Thymus (tissue), 14 donors: ENCODE results near the gene TSPAN8. TPM values are rescaled to one million over a fixed set of nuclear protein-coding genes. Genes with fewer than 3 reads are reported as not detected.

Experiments used
- DNase-seq, 9 donors: peaks; one replicate each; pipeline ENCODE4 v3.0.0-alpha.2; 2013; ENCODE audit warnings: low spot score in 9 of 9, low read depth in 6 of 9, missing footprints in 1 of 9
- H3K27ac ChIP-seq, 2 donors: one replicate each; pipeline ENCODE4 v1.5.1; 2013; ENCODE audit warnings: control low read depth in 1 of 2, low read depth in 1 of 2, low read length in 1 of 2, mild to moderate bottlenecking in 1 of 2, moderate library complexity in 1 of 2
- H3K27me3 ChIP-seq, 2 donors: one replicate each; pipeline ENCODE4 v1.5.1; 2013; ENCODE audit warnings: low read length in 1 of 2; ENCODE audit not compliant: control insufficient read depth in 2 of 2, insufficient read depth in 1 of 2
- H3K36me3 ChIP-seq, 2 donors: one replicate each; pipeline ENCODE4 v1.5.1; 2013; ENCODE audit warnings: low read length in 1 of 2, mild to moderate bottlenecking in 1 of 2, moderate library complexity in 1 of 2; ENCODE audit not compliant: control insufficient read depth in 2 of 2, insufficient read depth in 2 of 2
- H3K4me1 ChIP-seq, 2 donors: one replicate each; pipeline ENCODE4 v1.5.1; 2013; ENCODE audit warnings: low read length in 2 of 2; ENCODE audit not compliant: control insufficient read depth in 2 of 2, insufficient read depth in 2 of 2
- H3K4me3 ChIP-seq, 2 donors: one replicate each; pipeline ENCODE4 v1.5.1; 2013; ENCODE audit warnings: low read length in 2 of 2, control low read depth in 1 of 2, mild to moderate bottlenecking in 1 of 2
- H3K9me3 ChIP-seq, 2 donors: one replicate each; pipeline ENCODE4 v1.5.1; 2013; ENCODE audit warnings: low read length in 1 of 2, mild to moderate bottlenecking in 1 of 2; ENCODE audit not compliant: control insufficient read depth in 2 of 2, insufficient read depth in 1 of 2
- WGBS: extraction: QIAGEN DNeasy Blood & Tissue Kit; methylation state at CpG from one replicate; pipeline ENCODE4 v1.1.7; 2013; 5-methylcytosine and 5-hydroxymethylcytosine counted together
- long read RNA-seq, 10 donors: transcript quantifications; one replicate each; lab custom pipeline, GENCODE V29; 2026
- polyA plus RNA-seq: library from polyadenylated mRNA; stranded (reverse); fragments of 200-250 nt; gene quantifications from one replicate; pipeline ENCODE4 v1.2.3, GENCODE V29; 2013
- total RNA-seq: library from RNA; stranded (reverse); fragments of 120-200 nt; gene quantifications from one replicate; pipeline ENCODE4 v1.2.4, GENCODE V29; 2013
- donor health status: healthy.

Gene TSPAN8
- total RNA-seq (0.33 TPM), polyA plus RNA-seq (5.9 TPM)
- long read RNA-seq, donor 1: 0 reads
- long read RNA-seq, donor 2: 0 reads
- long read RNA-seq, donor 3: 0 reads
- long read RNA-seq, donor 4, partial matches to known transcripts: 6 of 9 reads
- long read RNA-seq, donor 4, other reads (novel, unspliced or antisense): 0 of 9 reads
- long read RNA-seq, donor 5, partial matches to known transcripts: 23 of 24 reads
- long read RNA-seq, donor 5, other reads (novel, unspliced or antisense): 0 of 24 reads
- long read RNA-seq, donor 6: 0 reads
- long read RNA-seq, donor 7: 0 reads
- long read RNA-seq, donor 8: 0 reads
- long read RNA-seq, donor 9: 0 reads
- long read RNA-seq, donor 10, partial matches to known transcripts: 0 of 1 reads
- long read RNA-seq, donor 10, other reads (novel, unspliced or antisense): 0 of 1 reads

DNA sequence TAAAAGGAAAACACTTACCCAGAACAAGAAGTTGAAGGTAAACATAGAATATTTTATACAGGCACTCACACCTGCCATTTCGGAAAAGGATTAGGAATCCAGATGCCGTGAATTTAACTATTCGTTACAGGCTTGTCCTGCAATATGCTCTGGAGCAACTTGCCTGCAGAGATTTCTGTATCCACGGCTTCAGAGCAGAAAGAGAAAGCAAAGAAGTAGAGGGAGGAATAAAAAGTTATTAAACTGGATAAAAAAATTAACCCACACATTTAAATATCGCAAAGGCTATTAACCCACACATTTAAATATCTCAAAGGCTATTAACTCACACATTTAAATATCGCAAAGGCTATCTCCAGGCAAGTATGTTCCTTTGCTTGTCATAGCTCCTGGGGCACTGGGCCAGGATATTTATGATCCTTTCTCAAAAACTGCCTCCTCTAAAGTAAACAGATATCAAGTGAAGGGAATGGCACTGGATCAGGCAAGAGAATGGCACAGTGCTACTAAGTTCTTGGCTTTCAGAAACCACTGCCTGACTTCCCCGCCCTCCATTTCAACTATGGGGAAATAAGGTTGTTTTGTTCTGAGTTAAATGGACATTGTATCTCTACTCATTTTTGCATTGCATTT is at the start of gene TSPAN8:
Gene TSPAN8, minus strand, starts transcription at position 399 of the 633 bp plus-strand sequence. Its CDS starts 321 bp downstream, at position 78.
- Histone ChIP-seq H3K9me3 (no peaks in the 10 kb centered on the region), H3K36me3 (no peaks in the 10 kb centered on the region), H3K27me3 (no peaks in the 10 kb centered on the region), H3K4me1 (no peaks in the 10 kb centered on the region), H3K27ac (no peak within 1 kb of the TSS), H3K4me3 (no peak within 1 kb of the TSS)
- no peak for DNase-seq
- WGBS: 90% methylated on average over 7 of the region's 7 CpGs

DNA sequence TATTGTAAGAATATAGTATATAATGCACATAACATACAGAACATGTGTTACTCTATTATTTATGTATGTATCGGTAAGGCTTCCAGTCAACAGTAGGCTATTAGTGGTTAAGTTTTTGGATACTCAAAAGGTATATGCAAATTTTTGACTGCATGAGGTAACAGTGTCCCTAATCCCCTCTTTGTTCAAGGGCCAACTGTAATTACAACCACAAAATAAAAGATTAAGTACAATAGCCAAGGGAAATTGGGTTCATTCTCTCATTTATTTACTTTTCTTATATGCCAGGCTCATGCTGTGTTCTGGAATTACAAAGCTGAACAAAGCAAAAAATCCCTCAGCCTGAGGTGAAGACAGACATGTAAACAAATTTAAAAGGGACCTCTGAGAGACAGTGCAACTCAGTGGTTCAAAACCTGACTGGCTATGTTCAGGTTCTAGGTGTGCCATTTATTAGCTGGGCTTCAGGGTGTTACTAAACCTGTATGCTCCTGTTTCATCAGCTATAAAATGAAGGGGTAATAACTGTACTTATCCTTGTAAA is 43.4 kb upstream of the TSPAN8 start:
- WGBS: 99% methylated on average over 1 of the region's 1 CpG
- H3K27ac ChIP-seq: no peak overlapping the region
- H3K4me1 ChIP-seq: no peaks in the 10 kb centered on the region
- H3K36me3 ChIP-seq: no peaks in the 10 kb centered on the region
- no peaks in the 10 kb centered on the region for H3K27me3 ChIP-seq
- H3K9me3 ChIP-seq: no peaks in the 10 kb centered on the region
- H3K4me3 ChIP-seq: no peak overlapping the region
- DNase-seq: no peak

GRCh38 chr12:71200706-71201105 is 42.9 kb upstream of the TSPAN8 start:
- H3K4me1 ChIP-seq: no peaks in the 10 kb centered on the region
- 96% methylated on average over 2 of the region's 2 CpGs for WGBS
- no peak for DNase-seq
- no peaks in the 10 kb centered on the region for H3K27me3 ChIP-seq
- no peak overlapping the region for H3K4me3 ChIP-seq
- H3K36me3 ChIP-seq: no peaks in the 10 kb centered on the region
- H3K9me3 ChIP-seq: no peaks in the 10 kb centered on the region
- H3K27ac ChIP-seq: no peak overlapping the region

- Histone ChIP-seq H3K9me3 (no peaks in the 10 kb centered on the region), H3K4me1 (no peaks in the 10 kb centered on the region), H3K27ac (no peak overlapping the region), H3K36me3 (no peaks in the 10 kb centered on the region), H3K27me3 (no peaks in the 10 kb centered on the region), H3K4me3 (no peak overlapping the region)
- no peak for DNase-seq
These were observed 39.7 kb upstream of the TSPAN8 start for GRCh38 chr12:71197460-71197859.

DNA sequence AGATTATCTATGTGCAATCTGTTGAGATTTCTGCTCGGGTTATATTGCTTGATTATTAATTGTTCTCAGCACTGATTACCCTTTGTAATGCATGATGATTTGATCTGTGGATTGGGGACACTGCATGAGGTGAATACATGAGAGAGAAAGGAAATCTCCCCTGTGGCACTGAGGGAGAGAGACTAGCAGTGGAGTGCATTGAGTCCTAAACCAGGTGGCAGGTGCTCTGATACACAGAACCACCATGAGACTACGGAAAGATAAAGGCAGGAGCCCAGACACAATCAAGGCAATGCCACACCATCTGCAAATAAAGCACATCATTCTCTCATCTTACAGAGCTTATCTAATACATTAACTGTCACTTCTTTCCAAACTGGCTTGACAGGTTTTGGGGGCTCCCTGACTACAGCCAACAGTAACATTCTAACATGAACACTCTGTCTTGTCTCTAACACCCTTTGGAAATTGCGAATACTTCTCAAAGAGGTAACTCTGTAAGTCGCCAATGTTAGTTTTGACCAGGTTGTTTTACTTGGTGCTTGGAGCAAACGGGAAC is 37.6 kb upstream of the TSPAN8 start:
- H3K9me3 ChIP-seq: no peaks in the 10 kb centered on the region
- H3K4me3 ChIP-seq: no peak overlapping the region
- no peaks in the 10 kb centered on the region for H3K27me3 ChIP-seq
- no peaks in the 10 kb centered on the region for H3K36me3 ChIP-seq
- H3K27ac ChIP-seq: no peak overlapping the region
- H3K4me1 ChIP-seq: no peaks in the 10 kb centered on the region
- no peak for DNase-seq
- 77% methylated on average over 5 of the region's 5 CpGs for WGBS

- Histone ChIP-seq H3K27ac (no peak overlapping the region), H3K9me3 (no peaks in the 10 kb centered on the region), H3K36me3 (no peaks in the 10 kb centered on the region), H3K27me3 (no peaks in the 10 kb centered on the region), H3K4me3 (no peak overlapping the region), H3K4me1 (no peaks in the 10 kb centered on the region)
- 86% methylated on average over 2 of the region's 2 CpGs for WGBS
- no peak for DNase-seq
These were observed 36.9 kb upstream of the TSPAN8 start for GRCh38 chr12:71194657-71195056.

GRCh38 chr12:71193041-71193440 is 35.2 kb upstream of the TSPAN8 start:
- no peak overlapping the region for H3K4me3 ChIP-seq
- H3K9me3 ChIP-seq: no peaks in the 10 kb centered on the region
- 91% methylated on average over 1 of the region's 1 CpG for WGBS
- H3K27me3 ChIP-seq: no peaks in the 10 kb centered on the region
- H3K36me3 ChIP-seq: no peaks in the 10 kb centered on the region
- no peak for DNase-seq
- no peak overlapping the region for H3K27ac ChIP-seq
- H3K4me1 ChIP-seq: no peaks in the 10 kb centered on the region

DNA sequence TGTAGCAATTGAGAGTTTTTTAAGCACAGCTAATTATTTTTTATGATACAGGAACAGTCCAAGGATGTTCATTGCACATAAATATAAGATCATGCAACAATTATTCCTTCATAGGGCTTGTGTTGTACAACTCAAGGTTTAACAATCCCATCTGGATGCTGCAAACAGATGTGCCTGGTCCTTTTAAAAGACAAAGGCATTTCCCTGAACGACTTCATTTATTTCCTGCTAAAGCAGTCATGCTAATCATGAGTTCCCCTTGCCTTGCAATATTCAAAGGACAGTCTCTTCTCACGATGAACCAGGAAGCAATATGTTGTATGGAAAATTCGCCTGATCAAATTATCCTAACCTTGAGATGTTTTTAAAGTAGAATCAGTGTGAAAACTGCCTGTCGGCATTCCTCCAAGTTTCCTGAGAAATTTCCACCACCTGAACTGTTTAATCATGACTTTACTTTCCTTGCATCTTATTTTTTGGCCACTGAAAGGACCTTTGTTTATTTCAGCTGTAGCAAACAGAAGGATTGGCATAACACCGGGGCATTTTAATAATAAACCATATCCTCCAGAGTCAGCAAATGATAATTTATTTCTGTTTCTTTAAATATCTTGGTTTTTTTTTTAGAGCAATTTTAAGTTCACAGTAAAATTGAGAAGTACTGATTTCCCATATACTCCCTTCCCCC is 33.9 kb upstream of the TSPAN8 start:
- Histone ChIP-seq H3K27ac (no peak overlapping the region), H3K4me3 (no peak overlapping the region), H3K9me3 (no peaks in the 10 kb centered on the region), H3K36me3 (no peaks in the 10 kb centered on the region), H3K4me1 (no peaks in the 10 kb centered on the region), H3K27me3 (no peaks in the 10 kb centered on the region)
- no peak for DNase-seq
- 75% methylated on average over 5 of the region's 5 CpGs for WGBS

GRCh38 chr12:71190822-71191221 is 33.0 kb upstream of the TSPAN8 start:
- Histone ChIP-seq H3K36me3 (no peaks in the 10 kb centered on the region), H3K4me3 (no peak overlapping the region), H3K27me3 (no peaks in the 10 kb centered on the region), H3K9me3 (no peaks in the 10 kb centered on the region), H3K4me1 (no peaks in the 10 kb centered on the region), H3K27ac (no peak overlapping the region)
- DNase-seq: no peak
- WGBS: 69% methylated on average over 4 of the region's 4 CpGs
